ENCODE measurements around the gene CYB5A.
"Not testable (repeated sequence)": the region's sequence is repeated elsewhere in the genome, so short reads cannot be mapped to it uniquely, and the experiment has no call there.

Gene CYB5A

GRCh38 chr18:74299162-74299561 lies 7.4 kb upstream of the CYB5A start:
- in situ Hi-C loops (cut with MboI; ENCODE audit: low sequenced_read_pairs), result no loop called here

GRCh38 chr18:74294526-74294925 lies 2.8 kb upstream of the CYB5A start:
- in situ Hi-C loops (cut with MboI; ENCODE audit: low sequenced_read_pairs), result no loop called here

- in situ Hi-C loops (cut with MboI; ENCODE audit: low sequenced_read_pairs), result not testable (repeated sequence)
Measured at GRCh38 chr18:74292982-74293381, 1.2 kb upstream of the CYB5A start.

- in situ Hi-C loops (cut with MboI; ENCODE audit: low sequenced_read_pairs), result no loop called here
Measured at GRCh38 chr18:74292541-74292858, 737 bp upstream of the CYB5A start.

- in situ Hi-C loops (cut with MboI; ENCODE audit: low sequenced_read_pairs), result no loop called here
Measured at GRCh38 chr18:74291472-74291770, 342 bp downstream of the CYB5A start.

GRCh38 chr18:74290794-74291471 lies 830 bp downstream of the CYB5A start:
- in situ Hi-C loops (cut with MboI; ENCODE audit: low sequenced_read_pairs), result no loop called here

- in situ Hi-C loops (cut with MboI; ENCODE audit: low sequenced_read_pairs), result no loop called here
Measured at GRCh38 chr18:74290021-74290420, 1.7 kb downstream of the CYB5A start.

- in situ Hi-C loops (cut with MboI; ENCODE audit: low sequenced_read_pairs), result no loop called here
Measured at GRCh38 chr18:74289137-74289536, 2.6 kb downstream of the CYB5A start.

GRCh38 chr18:74288730-74289129 lies 3.0 kb downstream of the CYB5A start:
- in situ Hi-C loops (cut with MboI; ENCODE audit: low sequenced_read_pairs), result no loop called here

GRCh38 chr18:74288041-74288440 lies 3.7 kb downstream of the CYB5A start:
- in situ Hi-C loops (cut with MboI; ENCODE audit: low sequenced_read_pairs), result no loop called here

- in situ Hi-C loops (cut with MboI; ENCODE audit: low sequenced_read_pairs), result no loop called here
Measured at GRCh38 chr18:74286856-74287255, 4.9 kb downstream of the CYB5A start.

- in situ Hi-C loops (cut with MboI; ENCODE audit: low sequenced_read_pairs), result no loop called here
Measured at GRCh38 chr18:74286106-74286855, 5.5 kb downstream of the CYB5A start.

GRCh38 chr18:74285583-74285982 lies 6.2 kb downstream of the CYB5A start:
- in situ Hi-C loops (cut with MboI; ENCODE audit: low sequenced_read_pairs), result not testable (repeated sequence)

GRCh38 chr18:74284980-74285355 lies 6.8 kb downstream of the CYB5A start:
- in situ Hi-C loops (cut with MboI; ENCODE audit: low sequenced_read_pairs), result no loop called here

GRCh38 chr18:74284191-74284979 lies 7.4 kb downstream of the CYB5A start:
- in situ Hi-C loops (cut with MboI; ENCODE audit: low sequenced_read_pairs), result no loop called here

GRCh38 chr18:74283646-74284045 lies 8.1 kb downstream of the CYB5A start:
- in situ Hi-C loops (cut with MboI; ENCODE audit: low sequenced_read_pairs), result no loop called here

- in situ Hi-C loops (cut with MboI; ENCODE audit: low sequenced_read_pairs), result no loop called here
Measured at GRCh38 chr18:74282755-74283554, 8.8 kb downstream of the CYB5A start.

- in situ Hi-C loops (cut with MboI; ENCODE audit: low sequenced_read_pairs), result no loop called here
Measured at GRCh38 chr18:74281980-74282754, 9.6 kb downstream of the CYB5A start.

- in situ Hi-C loops (cut with MboI; ENCODE audit: low sequenced_read_pairs), result no loop called here
Measured at GRCh38 chr18:74281011-74281979, 10.5 kb downstream of the CYB5A start.
